GM12801 (cell line): ENCODE results near the gene EID3.

Experiments used
- TF ChIP-seq, protein P1 (sequence below): IDR thresholded peaks from one replicate; pipeline ENCODE4 v1.5.1; 2011; ENCODE audit warnings: control low read depth; ENCODE audit not compliant: insufficient read length; ENCODE audit errors: extremely low read depth

EID3 gene

DNA sequence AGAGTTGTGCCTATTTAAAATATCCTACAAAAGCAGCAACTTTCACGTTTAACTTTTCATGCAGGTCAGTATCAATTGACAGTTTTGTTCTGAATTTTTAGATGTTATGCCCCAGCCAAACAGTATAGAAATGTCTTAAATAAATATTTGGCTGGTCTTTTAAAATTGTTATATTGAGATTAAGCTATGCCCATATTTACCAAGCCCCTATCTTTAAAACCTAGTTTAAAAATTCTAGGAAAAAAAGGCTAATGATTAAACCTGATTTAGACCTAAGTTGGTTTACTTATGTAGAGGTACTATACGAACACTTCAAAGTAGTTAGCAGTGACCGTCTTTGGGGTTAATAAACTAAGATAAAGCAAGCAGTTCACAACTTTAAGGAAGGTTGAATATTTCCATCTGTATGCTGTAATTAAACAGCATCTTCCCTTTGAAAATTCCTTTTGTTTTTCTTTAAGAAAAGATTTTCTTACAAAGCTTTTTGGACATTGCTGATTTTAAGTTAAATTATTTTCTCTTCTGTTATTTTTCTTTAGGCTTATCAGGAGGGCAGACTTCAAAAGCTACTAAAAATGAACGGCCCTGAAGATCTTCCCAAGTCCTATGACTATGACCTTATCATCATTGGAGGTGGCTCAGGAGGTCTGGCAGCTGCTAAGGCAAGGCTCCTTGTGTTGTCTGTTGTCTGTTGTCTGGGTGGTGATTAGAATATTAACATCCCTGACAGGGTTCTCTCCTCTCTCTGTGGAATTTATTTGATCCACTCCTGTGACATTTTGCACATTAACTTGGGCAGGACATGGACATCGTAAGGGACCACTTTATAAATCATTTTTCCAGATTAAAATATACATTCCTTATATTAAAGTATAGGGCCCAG is 7.5 kb downstream of the EID3 start:
- TF ChIP-seq, protein P1, sequence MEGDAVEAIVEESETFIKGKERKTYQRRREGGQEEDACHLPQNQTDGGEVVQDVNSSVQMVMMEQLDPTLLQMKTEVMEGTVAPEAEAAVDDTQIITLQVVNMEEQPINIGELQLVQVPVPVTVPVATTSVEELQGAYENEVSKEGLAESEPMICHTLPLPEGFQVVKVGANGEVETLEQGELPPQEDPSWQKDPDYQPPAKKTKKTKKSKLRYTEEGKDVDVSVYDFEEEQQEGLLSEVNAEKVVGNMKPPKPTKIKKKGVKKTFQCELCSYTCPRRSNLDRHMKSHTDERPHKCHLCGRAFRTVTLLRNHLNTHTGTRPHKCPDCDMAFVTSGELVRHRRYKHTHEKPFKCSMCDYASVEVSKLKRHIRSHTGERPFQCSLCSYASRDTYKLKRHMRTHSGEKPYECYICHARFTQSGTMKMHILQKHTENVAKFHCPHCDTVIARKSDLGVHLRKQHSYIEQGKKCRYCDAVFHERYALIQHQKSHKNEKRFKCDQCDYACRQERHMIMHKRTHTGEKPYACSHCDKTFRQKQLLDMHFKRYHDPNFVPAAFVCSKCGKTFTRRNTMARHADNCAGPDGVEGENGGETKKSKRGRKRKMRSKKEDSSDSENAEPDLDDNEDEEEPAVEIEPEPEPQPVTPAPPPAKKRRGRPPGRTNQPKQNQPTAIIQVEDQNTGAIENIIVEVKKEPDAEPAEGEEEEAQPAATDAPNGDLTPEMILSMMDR, result no peak

- TF ChIP-seq, protein P1, result no peak
Measured at GRCh38 chr12:104312202-104312601, 8.7 kb downstream of the EID3 start.

GRCh38 chr12:104312654-104313053 is 9.1 kb downstream of the EID3 start:
- TF ChIP-seq, protein P1, result no peak

DNA sequence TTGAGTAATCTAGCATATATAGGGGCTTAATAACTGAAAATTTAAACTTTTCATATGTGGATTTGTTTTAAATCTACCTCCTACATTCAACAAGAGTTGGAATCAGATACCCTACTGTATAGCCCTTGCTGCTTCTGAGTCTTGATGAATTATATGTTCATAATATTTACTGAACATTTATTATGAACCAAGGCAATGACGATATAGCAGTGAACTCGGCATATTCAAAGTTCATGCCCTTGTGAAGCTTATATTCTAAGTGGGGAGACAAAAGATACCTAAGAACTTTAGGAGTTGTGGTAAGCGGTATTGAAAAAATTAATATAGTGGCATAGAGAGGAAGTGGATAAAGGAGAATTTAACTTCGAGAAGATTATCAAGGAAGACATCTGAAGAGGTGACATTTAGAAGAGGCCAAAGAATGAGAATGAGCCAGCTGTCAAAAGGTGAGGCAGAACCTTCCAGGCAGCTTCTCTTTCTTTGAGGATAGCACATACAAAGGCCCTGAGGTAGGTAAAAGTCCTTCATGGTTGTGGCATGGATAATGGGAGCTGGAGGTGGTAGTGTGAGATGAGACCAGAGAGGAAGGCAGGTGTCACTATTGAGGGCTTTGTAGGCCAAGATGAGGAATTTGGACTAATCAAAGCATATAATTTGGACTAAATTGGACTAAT is 10.2 kb downstream of the EID3 start:
- TF ChIP-seq, protein P1, result no peak

DNA sequence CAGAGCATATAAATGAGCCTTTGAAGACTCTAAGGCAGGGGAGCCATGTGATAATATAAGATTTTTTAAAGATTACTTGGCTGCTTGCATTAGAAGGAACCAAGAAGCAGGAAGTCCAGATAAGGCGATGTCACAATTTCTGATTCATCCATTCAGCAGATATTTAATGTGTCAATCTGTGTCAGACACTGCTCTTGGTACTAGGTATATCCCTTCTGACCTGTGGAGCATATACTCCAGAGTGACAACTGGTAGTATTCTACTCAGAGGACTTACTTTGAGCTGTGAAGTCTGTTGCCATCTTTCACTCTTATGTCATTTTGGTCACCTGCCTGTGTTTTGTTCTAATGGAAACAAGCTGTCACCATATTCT is 10.7 kb downstream of the EID3 start:
- TF ChIP-seq, protein P1, result no peak

DNA sequence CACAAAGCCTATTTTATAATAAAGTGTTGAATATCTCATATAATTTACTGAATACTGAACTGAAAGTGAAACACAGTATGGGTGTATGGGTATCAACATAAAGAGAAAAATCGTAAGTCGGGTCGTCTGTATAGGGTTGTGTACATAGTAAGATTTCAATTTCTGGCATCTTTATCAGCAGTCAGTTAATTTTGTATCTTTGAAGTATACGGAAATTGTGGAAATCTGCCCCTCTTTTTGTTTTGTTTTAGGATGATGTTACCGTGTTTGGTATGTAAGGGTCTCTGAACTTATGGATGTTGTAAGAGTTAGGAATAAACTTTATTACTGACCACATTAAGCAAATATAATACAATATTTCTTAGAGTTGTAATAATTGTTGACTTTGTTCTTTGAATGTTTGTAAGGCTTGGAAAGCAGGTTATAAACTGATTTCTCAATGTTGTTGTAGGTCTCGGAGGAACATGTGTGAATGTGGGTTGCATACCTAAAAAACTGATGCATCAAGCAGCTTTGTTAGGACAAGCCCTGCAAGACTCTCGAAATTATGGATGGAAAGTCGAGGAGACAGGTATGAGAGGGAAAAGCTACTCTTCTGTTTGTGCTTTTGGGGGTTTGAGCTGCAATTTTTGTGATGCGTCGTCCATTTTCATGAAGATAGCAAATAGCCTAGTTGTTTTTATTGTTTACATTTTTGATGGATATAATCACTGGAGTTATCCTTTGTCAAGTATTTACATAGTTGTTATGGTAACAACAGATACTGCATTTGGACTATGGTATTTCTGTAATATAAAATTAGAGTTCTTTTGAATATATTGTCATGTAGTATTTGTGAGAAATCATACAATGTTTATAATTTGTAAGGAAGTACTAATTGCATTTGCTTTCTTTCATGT is 12.0 kb downstream of the EID3 start:
- TF ChIP-seq, protein P1, result no peak

- TF ChIP-seq, protein P1, result no peak
Measured at GRCh38 chr12:104316936-104317335, 13.4 kb downstream of the EID3 start.
